Body of pancreas (tissue), 4 donors: ENCODE data around the gene CTNND2. TPM values are rescaled to one million over a fixed set of nuclear protein-coding genes. Genes with fewer than 3 reads are reported as not detected.

Source experiments
- ATAC-seq: fragments of 150-250 bp; one replicate; pipeline ENCODE4 v1.9.1; 2016
- DNase-seq, 4 donors: peaks; one replicate each; pipeline ENCODE4 v3.0.0-alpha.2; 2019
- H3K27ac ChIP-seq, 4 donors: fragments of 200-600 bp; sonication (generic); 1 replicate in 3 of 4; 2 replicates in 1 of 4; pipeline versions ENCODE4 v1.5.1 to v1.6.1; 2016 to 2019; ENCODE audit warnings: mild to moderate bottlenecking in 1 of 4, mixed read lengths in 1 of 4, moderate library complexity in 1 of 4
- H3K27me3 ChIP-seq, 2 donors: fragments of 200-600 bp; sonication (generic); one replicate each; pipeline ENCODE4 v1.6.0; 2016; ENCODE audit warnings: mild to moderate bottlenecking in 1 of 2
- H3K36me3 ChIP-seq, 2 donors: fragments of 200-600 bp; sonication (generic); replicated peaks in 1 of 2; 2 replicates each; pipeline ENCODE4 v1.5.1; 2016; ENCODE audit warnings: low read depth in 2 of 2; ENCODE audit not compliant: insufficient read depth in 1 of 2
- H3K4me1 ChIP-seq: fragments of 200-600 bp; sonication (generic); one replicate; pipeline ENCODE4 v1.6.0; 2016
- H3K4me3 ChIP-seq, 2 donors: fragments of 200-600 bp; sonication (generic); 1 replicate in 1 of 2; 2 replicates in 1 of 2; pipeline ENCODE4 v1.5.1; 2016 to 2019
- H3K9me3 ChIP-seq, 3 donors: fragments of 200-600 bp; sonication (generic); 1 replicate in 2 of 3; 2 replicates in 1 of 3; pipeline ENCODE4 v1.5.1; 2016
- CTCF ChIP-seq, 7 experiments: fragments of 450-650 bp in 4 of 7; fragments of 200-600 bp in 3 of 7; sonication (generic) in 3 of 7; IDR thresholded peaks; one replicate each; pipeline ENCODE4 v1.5.1; 2016 to 2019; ENCODE audit warnings: antibody characterized with exemption in 7 of 7
- POLR2A ChIP-seq, 3 donors: fragments of 450-650 bp; IDR thresholded peaks; one replicate each; pipeline ENCODE4 v1.6.1; 2016; ENCODE audit warnings: antibody characterized with exemption in 3 of 3, mild to moderate bottlenecking in 2 of 3
- WGBS, 2 donors: methylation state at CpG; one replicate each; pipeline ENCODE4 v1.1.5; 2017; 5-methylcytosine and 5-hydroxymethylcytosine counted together
- intact Hi-C: fragments of 100-400 bp; cut with DNase I; formaldehyde crosslinking; loops from one replicate; pipeline ENCODE4 v1.15.1; 2023
- total RNA-seq, 2 donors: library from RNA; depleted of rRNA; stranded (reverse); fragments of >200 nt; gene quantifications; one replicate each; pipeline ENCODE4 v1.1.0, GENCODE V29; 2016

CTNND2 gene
- total RNA-seq, 2 donors from 2014 or later: 21.0 to 82.4 TPM

- intact Hi-C loops: no loop called here
- ATAC-seq: no peak
- DNase-seq: no peak
- Histone ChIP-seq H3K9me3 (no peaks in the 10 kb centered on the region), H3K27ac (no peak overlapping the region), H3K4me1 (peaks cover 6% of the 10 kb centered on the region), H3K27me3 (no peaks in the 10 kb centered on the region), H3K4me3 (no peak overlapping the region), H3K36me3 (no peaks in the 10 kb centered on the region)
- TF ChIP-seq POLR2A (IDR thresholded peaks at IDR 0.05) (no peak), CTCF (IDR thresholded peaks at IDR 0.05) (no peak)
- 77 to 80% methylated on average over 4 of the region's 4 CpGs for WGBS, 2 donors
Measured at GRCh38 chr5:11524188-11524587, 380.1 kb downstream of the CTNND2 start.

- intact Hi-C loops: no loop called here
- H3K27ac ChIP-seq: no peak overlapping the region
- H3K36me3 ChIP-seq: no peaks in the 10 kb centered on the region
- peaks cover 6% of the 10 kb centered on the region for H3K4me1 ChIP-seq
- DNase-seq (no peak), ATAC-seq (no peak)
- no peaks in the 10 kb centered on the region for H3K27me3 ChIP-seq
- 87 to 91% methylated on average over 4 of the region's 4 CpGs for WGBS, 2 donors
- no peak overlapping the region for H3K4me3 ChIP-seq
- no peaks in the 10 kb centered on the region for H3K9me3 ChIP-seq
- TF ChIP-seq POLR2A (IDR thresholded peaks at IDR 0.05) (no peak), CTCF (IDR thresholded peaks at IDR 0.05) (no peak)
Measured at GRCh38 chr5:11522796-11523195, 381.4 kb downstream of the CTNND2 start.

GRCh38 chr5:11520241-11520930 is 383.9 kb downstream of the CTNND2 start:
- H3K36me3 ChIP-seq: no peaks in the 10 kb centered on the region
- no peaks in the 10 kb centered on the region for H3K9me3 ChIP-seq
- H3K4me3 ChIP-seq: no peak overlapping the region
- intact Hi-C loops: no loop called here
- TF ChIP-seq POLR2A (IDR thresholded peaks at IDR 0.05) (no peak), CTCF (IDR thresholded peaks at IDR 0.05) (no peak)
- ATAC-seq (no peak), DNase-seq (no peak)
- H3K4me1 ChIP-seq: peaks cover 6% of the 10 kb centered on the region
- 87 to 90% methylated on average over 3 of the region's 3 CpGs for WGBS, 2 donors
- no peak overlapping the region for H3K27ac ChIP-seq
- no peaks in the 10 kb centered on the region for H3K27me3 ChIP-seq

DNA sequence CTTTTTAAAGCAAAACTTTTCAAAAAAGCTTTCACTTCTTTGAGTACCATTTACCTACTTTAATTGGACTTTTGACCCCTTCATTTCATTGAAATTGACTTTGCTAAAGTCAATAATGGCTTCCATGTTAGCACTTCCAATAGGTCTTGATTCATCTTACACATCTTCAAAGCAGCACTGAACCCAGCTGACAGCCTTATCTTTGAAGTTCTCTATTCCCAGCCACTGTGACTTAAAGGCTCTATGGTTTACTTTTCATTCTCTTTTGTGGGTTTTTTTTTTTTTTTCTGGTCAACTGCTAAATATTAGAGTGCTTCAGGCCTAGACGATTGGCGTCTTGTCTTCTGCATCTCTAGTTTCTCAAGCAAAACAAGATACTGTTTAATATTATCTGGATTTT is 385.0 kb downstream of the CTNND2 start:
- ATAC-seq (no peak), DNase-seq (no peak)
- Histone ChIP-seq H3K27ac (no peak overlapping the region), H3K4me3 (no peak overlapping the region), H3K9me3 (no peaks in the 10 kb centered on the region), H3K4me1 (peaks cover 6% of the 10 kb centered on the region), H3K27me3 (no peaks in the 10 kb centered on the region), H3K36me3 (no peaks in the 10 kb centered on the region)
- intact Hi-C loops: no loop called here
- 82 to 93% methylated on average over 2 of the region's 2 CpGs for WGBS, 2 donors
- TF ChIP-seq CTCF (IDR thresholded peaks at IDR 0.05) (no peak), POLR2A (IDR thresholded peaks at IDR 0.05) (no peak)

GRCh38 chr5:11518676-11519075 is 385.6 kb downstream of the CTNND2 start:
- Histone ChIP-seq H3K4me1 (peaks cover under 1% of the 10 kb centered on the region), H3K9me3 (no peaks in the 10 kb centered on the region), H3K4me3 (no peak overlapping the region), H3K27ac (no peak overlapping the region), H3K27me3 (no peaks in the 10 kb centered on the region), H3K36me3 (no peaks in the 10 kb centered on the region)
- WGBS, 2 donors: 84 to 94% methylated on average over 2 of the region's 2 CpGs
- intact Hi-C loops: no loop called here
- DNase-seq (no peak), ATAC-seq (no peak)
- no peak for TF ChIP-seq CTCF (IDR thresholded peaks at IDR 0.05)
- TF ChIP-seq POLR2A (IDR thresholded peaks at IDR 0.05): no peak
